ENCODE measurements around the gene TFDP1.

Gene TFDP1, protein sequence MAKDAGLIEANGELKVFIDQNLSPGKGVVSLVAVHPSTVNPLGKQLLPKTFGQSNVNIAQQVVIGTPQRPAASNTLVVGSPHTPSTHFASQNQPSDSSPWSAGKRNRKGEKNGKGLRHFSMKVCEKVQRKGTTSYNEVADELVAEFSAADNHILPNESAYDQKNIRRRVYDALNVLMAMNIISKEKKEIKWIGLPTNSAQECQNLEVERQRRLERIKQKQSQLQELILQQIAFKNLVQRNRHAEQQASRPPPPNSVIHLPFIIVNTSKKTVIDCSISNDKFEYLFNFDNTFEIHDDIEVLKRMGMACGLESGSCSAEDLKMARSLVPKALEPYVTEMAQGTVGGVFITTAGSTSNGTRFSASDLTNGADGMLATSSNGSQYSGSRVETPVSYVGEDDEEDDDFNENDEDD

DNA sequence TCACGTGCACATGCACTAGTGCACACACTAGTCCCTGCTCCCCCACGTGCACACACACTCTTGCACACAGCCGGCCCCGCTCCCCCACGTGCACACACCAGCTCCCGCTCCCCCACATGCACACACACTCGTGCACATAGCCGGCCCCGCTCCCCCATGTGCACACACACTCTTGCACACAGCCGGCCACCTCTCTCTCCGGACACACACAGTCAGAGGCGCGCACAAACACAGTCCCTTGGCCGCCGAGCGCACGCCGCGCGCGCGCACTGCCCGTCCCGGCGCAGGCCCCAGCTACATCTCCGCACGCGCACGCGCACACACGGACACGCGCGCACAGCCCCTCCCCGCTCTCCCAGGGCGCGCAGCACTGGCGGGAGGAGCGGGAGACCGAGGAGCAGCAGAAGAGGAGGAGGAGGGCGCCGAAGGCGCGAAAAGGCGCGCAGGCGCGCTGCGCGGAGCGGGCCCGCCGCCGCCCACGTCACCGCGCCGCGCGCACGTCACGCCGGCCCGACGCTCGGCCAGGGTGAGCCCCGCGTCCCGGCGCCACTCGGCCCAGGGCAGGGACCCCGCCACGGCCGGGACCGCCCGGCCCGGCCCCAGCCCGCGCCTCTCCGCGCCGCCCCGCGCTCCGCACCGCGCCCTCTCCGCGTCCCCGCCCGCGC, at the start of gene TFDP1:
Gene TFDP1 (plus strand): TSS at position 549 of the 665 bp plus-strand sequence. CDS start 1,085 bp downstream, outside the sequence.
- peak; percentile 58 for DNase-seq (ENCODE audit: low spot score)

DNA sequence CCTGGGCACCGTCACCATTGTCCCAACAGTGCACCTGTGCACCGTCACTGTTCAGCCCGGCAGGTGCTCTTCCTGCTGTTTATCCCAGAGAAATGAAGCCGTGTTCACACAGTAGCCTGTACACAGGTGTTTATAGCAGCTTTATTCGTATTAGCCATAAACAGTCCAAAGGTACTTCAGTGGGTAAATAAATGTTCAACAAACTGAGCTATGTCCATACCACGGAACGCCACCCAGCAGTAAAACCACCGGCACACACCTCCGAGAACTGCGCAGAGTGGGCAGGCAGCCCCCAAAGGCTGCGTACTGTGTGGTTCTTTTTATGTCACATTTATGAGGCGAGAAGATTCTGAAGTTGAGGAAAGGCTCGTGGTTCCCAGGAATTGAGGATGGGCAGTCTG, 49.2 kb upstream of the TFDP1 start:
- DNase-seq (ENCODE audit: low spot score) = no peak

DNA sequence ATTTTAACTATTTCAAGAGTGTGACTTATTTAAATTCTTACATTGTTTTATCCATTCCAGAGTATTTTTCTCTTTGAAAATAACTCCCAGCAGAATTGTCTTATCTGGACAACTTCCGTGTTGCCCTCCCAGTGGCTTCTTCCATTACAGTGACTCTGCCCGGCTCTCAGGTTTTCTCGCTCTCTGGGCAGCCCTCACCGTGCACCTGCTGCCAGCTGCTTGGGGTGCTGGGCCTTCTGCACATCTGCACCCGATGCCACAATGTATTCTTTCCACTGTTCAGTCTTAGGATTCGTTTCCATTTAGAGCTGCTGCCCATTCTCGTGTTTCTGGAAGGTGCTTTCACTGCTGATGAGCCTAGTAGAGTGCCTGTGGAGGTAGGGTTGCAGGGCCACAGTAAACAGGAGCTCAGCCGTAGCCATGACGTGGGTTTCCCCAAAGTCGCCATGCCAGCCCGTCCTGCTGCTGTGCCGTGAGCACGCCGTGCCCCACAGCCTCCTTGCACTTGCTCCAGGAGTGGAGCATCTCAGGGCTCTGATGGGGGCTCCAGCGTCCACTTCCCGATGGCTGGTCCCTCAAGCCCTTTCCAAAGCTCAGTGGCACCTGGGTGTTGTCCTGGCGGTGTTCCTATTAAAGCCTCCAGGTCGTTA, 48.0 kb upstream of the TFDP1 start:
- DNase-seq (ENCODE audit: low spot score) = no peak

DNA sequence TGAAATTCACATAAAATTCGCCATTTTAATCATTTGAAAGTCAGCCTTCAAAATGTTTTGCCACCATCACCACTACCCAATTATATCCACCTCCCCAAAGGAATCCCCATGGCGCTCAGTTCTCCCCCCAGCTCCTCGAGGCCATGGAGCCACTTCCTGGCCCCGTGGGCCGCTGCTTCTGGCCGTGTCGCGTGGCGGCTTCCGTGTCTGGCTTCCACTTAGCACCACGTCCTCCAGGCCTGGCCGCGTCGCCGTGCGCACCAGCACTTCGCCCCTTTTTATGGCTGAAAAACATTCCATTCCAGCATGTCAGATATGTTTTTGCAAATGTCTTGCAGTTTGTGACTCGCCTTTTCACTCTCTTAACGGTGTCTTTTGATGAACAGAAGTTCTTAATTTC, 47.3 kb upstream of the TFDP1 start:
- no peak for DNase-seq (ENCODE audit: low spot score)

DNA sequence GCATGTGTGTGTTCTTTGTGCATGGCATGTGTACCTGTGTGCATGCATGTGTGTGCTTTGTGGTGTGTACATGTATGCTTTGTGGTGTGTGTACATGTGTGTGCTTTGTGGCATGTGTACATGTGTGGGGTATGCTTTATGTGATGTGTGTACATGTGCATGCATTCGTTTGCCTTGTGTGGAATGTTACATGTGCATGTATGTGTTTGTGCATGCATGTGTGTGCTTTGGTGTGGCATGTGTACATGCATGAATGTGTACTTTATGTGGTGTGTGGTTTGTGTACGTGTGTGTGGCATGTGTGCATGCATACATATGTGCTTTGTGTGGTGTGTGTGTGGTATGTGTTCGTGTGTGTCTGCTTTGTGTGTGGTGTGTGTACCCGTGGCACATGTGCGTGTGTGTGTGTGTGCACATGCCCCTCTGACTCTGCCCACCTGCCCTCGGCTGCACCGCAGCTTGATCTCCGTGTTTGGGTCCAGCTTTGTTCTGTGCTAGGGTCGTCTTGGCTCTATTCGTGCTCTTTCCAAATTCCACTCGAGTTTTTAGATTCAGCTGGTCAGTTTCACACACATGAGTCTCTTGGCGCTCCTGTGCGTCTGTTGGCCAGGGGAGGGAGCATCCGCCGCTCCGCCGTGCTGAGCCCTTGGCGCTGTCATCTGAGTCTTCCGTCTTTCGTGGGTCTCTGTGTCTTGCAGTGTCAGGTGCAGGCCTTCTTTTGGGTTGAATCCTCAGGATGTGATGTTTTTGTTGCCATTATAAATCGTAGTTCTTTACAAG, 46.5 kb upstream of the TFDP1 start:
- DNase-seq (ENCODE audit: low spot score) = no peak

DNA sequence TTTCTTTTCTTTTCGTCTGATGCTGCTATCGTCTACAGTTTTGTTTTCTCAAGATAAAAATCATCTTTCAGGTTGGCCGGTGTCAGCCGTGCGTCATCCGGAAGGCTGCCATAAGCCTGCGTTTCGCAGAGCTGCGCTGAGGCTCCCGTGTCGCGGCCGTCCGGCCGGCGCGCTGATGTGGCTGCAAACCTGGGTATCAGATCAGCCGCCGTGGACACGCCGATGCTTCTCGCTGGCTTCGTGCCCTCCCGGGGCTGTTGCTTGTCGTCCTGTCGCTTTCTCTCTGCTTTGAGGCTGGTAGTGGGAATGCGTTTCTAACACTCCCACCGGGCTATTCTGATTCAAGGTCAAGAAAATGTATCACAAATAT, 45.9 kb upstream of the TFDP1 start:
- no peak for DNase-seq (ENCODE audit: low spot score)

DNA sequence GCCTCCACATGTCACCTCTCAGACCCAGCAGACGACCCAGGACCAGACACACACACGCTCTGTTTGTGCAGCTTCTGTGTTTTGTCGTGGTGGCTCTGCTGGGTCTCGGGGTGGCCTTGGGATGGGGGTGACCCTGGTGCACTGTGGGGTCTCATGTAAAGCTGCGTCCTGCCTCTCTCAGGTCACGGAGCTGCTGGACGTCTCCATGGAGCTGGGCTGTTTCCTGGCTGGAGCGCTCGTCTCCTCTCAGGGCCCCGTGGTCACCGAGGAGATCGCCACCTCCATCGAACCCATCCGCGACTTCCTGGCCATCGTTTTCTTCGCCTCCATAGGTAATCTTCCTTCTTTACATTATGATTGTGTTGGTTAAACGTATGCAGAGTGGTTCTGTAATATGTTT, 45.4 kb upstream of the TFDP1 start:
- DNase-seq (ENCODE audit: low spot score) = no peak

DNA sequence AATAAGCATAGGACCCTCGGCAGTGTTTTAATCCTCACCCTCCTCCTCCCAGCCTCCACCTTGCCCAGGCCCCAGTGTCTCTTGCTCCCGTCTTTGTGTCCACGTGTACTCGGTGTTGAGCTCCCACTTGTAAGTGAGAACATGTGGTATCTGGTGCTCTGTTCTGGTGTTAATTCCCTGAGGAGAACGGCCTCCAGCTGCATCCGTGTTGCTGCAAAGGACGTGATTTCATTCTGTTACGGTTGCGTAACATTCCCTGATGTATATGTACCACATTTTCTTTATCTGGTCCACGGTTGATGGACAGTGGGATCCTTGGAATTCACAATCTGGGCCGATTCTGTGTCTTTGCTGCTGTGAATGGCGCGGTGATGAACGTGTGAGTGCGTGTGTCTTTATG, 44.7 kb upstream of the TFDP1 start:
- no peak for DNase-seq (ENCODE audit: low spot score)

DNA sequence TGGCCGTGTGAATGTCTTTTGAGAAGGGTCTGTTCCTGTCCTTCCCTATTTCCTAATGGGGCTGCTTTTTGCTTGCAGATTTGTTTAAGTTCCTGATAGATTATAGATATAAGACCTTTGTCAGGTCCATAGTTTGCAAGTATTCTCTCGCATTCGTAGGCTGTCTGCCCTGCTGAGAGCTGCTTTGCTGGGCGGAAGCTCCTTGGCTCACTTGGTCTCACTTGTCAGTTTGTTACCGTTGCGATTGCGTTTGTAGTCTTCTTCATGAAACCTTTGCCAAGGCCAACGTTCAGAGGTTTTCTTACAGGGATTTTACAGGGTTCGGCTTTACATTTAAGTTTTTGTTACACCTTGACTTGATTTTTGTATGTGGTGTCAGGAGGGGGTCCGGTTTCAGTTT, 44.0 kb upstream of the TFDP1 start:
- no peak for DNase-seq (ENCODE audit: low spot score)

DNA sequence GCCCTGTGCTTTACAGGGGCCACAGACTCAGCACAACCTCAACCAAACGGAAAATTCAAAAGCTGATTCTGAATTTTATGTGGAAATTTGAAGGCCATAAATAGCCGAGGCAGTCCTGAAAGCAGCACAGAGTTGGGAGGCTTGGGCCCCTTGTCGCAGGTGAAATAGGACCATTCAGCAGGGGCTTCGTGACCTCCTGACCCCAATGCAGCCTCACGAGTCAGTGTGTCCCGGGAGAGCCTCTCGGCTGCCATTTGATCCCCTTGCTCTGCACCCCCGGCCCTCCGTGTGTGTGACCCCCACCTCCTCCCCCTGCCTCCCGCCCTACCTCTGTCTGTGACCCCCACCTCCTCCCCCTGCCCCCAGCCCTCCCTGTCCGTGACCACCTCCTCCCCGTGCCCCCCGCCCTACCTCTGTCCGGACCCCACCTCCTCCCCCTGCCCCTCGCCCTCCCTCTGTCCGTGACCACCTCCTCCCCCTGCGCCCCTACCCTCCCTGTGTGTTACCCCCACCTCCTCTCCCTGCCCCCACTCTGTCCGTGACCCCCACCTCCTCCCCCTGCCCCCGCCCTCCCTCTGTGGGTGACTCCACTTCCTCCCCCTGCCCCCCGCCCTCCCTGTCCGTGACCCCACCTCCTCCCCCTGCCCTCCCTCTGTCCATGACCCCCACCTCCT, 41.7 kb upstream of the TFDP1 start:
- no peak for DNase-seq (ENCODE audit: low spot score)

DNA sequence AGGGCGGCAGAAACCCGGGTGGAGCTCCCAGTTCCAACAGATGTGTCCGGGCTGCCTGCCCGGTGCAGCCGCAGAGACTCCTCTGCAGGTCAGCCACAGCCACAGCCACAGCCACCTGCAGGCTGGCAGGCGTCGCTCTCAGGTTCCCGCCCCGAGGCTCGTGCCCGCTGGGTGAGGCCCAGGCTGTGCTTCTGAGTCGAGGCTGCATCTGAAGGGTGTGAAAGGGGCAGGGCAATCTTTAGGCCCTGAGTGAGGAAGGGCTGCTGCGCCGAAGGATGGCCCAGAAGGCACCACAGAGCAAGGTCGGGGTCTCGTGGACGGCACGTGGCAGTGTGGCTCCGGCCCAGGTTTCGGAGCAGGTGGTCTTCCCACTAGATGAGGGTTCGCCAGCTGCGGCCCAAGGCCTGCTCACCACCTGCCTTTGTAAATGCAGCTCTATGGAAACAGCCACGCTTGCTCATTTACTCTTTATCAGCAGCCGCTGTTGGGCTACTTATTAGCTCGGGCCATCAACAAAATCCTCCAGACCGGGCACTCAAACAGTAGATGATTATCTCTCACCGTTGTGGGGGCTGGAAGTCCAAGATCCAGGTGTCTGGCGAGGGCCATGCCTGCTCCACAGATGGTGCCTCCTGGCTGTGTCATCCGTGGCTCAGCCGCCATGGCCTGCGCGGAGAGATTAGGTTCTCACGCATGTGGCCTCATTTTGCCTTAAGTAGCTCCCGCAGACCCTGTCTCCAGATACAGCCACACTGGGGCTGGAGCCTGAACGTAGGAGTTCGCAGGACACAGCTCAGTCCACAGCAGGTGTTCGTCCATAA, 40.3 kb upstream of the TFDP1 start:
- no peak for DNase-seq (ENCODE audit: low spot score)

DNA sequence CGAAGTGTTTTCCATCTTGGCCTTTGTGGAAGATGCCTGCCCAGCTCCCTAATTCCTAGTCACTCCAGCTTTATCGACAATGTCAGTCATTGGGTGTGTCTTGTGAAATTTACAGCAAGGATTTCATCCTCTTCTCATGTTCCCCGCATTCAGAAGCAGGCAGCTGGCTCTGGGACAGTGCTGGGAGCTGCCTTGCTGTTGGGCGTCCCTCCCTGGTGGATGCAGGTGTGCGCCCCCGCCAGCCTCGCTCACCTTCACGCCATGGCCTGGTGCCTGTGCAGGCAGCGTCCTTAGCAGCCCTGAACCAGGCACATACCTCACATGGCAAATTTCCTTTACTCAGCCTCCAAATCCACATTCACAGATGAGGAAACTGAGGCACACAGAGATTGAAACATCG, 39.7 kb upstream of the TFDP1 start:
- DNase-seq (ENCODE audit: low spot score) = no peak

DNA sequence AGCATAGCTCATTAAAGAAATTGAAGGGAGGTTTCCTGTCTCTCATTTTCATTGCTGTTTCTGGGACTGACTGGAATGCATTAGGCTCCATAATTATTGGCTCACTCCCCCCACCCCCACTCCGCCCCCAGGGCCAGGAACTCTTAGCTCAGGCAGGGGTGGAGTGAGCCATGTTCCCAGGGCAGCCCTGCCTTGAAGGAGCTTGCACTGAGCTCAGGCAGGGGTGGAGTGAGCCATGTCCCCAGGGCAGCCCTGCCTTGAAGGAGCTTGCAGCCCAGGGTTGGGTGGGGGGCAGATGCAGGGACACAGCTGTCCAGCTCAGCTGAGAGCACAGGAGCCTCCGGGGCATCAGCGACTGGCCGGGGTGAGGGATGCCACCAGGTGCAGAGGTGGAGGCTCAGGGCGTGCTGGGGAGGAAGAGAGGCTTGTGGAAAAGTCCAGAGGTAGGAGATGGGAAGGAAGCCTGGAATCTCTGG, 39.1 kb upstream of the TFDP1 start:
- DNase-seq (ENCODE audit: low spot score) = no peak

DNA sequence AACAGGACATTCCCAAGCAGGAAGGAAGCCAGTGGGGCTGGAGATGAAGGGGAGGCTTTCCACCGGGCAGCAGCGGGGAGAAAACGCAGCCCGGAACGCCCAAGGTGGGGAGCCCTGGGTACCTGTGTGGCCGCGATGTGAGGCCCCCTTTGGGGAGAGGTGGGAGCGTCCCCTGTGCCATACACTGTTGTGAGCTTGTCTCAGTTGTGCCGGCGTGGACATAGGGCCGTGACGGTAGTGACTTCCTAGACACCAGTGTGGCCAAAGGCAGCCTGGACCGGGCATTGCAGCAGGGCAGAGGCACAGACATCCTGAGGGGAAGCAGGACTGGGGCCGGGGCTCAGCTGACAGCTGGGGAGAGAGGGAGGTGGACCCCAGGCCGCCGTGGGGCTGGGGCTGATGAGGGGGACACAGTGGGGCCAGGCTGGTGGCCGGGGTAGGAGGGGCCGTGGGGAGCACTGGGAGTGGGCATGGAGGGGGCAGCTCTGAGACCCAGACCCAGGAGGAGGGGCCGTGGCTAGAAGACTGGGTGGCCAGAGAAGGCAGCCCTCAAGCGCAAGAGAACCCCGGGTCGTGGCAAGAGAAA, 38.5 kb upstream of the TFDP1 start:
- DNase-seq (ENCODE audit: low spot score) = no peak

DNA sequence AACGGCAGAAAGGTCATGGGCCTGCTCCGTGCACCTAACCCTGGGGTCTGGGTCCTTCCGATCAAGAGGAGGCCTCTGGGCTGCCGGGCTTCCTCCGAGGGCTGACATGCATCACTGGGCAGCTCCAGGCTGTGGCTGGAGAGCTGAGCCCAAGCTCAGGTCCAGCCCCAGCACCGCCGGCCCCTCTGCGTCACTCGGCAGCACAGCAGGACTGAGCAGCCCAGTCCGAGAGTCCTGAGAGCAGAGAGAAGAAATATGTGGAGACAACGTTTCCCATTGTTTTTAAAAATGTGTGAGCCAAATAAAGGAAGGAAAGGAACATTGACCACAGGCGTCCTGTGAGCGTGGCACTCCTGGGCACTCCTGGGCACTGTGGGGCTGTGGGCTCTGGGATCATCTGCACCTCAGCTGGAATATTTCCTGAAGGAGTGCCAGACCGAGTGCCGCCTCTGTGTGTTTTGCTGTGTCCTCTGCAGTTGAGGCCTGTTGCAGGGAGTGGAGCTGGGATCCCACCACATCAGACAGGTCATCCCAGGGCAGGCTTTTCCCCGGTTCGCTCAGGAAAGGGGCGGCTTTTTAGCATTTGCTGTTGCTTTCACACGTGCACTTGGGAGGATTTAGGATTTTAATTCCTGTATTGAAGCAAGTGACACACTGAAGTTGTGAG, 37.8 kb upstream of the TFDP1 start:
- no peak for DNase-seq (ENCODE audit: low spot score)

DNA sequence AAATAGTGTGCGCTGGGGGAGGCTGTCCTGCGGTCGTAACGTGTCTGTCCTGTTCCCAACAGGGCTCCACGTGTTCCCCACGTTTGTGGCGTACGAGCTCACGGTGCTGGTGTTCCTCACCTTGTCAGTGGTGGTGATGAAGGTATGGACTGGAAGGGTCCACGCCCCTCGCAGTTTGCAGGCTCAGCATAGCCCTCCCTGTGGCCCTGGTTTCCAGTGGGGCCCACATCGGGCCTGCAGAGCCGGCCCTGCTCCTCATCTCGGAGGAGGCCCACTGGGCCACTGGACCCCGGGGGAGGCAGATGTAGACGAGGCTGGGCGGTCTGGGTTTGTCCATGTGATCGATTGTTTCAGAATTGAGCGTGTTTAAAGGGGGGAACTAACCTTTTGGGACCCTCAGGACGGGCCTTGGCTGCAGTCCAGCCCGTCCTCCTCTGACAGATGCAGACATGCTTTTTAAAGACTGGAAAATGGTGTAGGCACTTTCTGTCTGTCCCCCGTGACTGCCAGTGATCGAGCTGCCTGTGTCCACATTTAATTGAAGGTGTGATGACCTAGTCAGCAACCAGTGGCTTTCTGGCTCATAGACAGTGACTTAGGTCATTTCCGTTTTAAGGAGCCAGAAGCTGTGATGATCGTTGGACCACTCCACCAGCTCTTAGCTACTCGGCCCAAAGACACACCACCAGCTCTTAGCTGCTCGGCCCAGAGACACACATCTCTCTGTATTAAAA, 37.1 kb upstream of the TFDP1 start:
- DNase-seq (ENCODE audit: low spot score) = no peak

DNA sequence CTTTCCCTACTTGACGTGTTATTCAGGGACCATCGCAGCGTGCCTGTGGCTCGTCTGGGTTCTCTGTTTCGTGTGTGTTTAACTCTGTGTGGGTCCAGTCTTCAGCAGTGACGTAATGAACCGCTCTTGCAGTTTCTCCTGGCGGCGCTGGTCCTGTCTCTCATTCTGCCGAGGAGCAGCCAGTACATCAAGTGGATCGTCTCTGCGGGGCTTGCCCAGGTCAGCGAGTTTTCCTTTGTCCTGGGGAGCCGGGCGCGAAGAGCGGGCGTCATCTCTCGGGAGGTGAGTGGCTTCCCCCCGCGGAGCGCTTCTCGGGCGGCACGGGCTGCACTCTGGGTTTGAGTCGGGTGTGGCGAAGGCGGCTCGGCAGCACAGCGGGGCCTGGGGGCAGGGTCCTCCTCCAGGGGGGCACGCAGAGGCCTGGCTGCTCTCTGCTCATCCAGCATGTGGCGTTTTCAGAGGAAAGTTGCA, 36.3 kb upstream of the TFDP1 start:
- no peak for DNase-seq (ENCODE audit: low spot score)

DNA sequence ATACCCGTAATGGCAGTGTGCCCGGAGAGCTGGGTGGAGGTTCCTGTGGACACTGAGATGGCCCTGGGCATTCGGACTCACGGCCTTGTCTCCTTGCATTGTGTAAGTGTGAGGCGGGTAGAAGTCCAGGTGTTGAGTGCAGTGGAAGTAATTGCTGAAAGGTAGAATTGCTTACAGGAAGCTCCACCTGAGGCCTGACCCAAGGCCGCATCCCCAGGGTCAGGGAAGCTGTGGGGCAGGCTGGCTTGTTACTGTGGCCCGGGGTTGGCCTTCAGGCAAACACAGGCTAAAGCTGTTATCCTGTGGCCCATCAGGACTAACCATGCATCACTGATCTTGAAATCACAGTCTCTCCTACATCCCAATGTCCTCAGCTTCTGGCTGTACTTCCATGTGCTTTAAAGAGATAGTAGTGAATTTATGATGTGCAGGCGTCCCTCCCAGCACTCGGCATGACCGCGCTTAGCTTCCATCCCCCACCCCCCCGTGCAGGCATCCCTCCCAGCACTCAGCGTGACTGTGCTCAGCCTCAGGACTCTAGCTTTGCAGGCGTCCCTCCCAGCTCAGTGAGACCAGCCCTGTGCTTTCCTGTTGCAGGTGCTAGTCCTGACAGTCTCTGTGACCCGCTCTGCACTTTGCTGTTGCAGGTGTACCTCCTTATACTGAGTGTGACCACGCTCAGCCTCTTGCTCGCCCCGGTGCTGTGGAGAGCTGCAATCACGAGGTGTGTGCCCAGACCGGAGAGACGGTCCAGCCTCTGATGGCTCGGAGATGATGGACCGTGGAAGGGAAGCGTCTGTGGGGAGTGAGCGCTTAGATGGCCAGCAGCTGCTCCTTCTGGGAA, 35.6 kb upstream of the TFDP1 start:
- DNase-seq (ENCODE audit: low spot score) = no peak

All from CD4-positive, alpha-beta T cell treated with Interleukin-15 for 4 hours (primary cell).